Endothelial cell of umbilical vein (primary cell): ENCODE results near the gene IFI27L2. TPM values are rescaled to one million over a fixed set of nuclear protein-coding genes. Genes with fewer than 3 reads are reported as not detected.

Experiments
- BruUV-seq: library from RNA; stranded (reverse); fragments of 400-500 nt; replicated peaks from 2 replicates; lab custom pipeline; 2021; lab: Mats Ljungman, UMichigan
- CTCF ChIA-PET: fragments of 300-600, 350-600 bp; sonication (Branson Sonifier 250); formaldehyde crosslinking; loops from one replicate; lab custom pipeline; 2021; ENCODE audit warnings: antibody characterized with exemption, inconsistent platforms; lab: Charles Lee
- POLR2A ChIA-PET: fragments of 300-600, 350-600 bp; sonication (Branson Sonifier 250); formaldehyde crosslinking; loops from one replicate; lab custom pipeline; 2021; ENCODE audit warnings: antibody characterized with exemption, inconsistent platforms; lab: Charles Lee
- DNase-seq: peaks from one replicate; pipeline ENCODE4 v3.0.0-alpha.2; 2011; ENCODE audit warnings: low read depth, low spot score
- FAIRE-seq: peaks from 2 replicates; lab custom pipeline; 2011; peaks lifted over from hg19 to GRCh38; lab: Jason Lieb, UNC
- H2AFZ ChIP-seq: 2 replicates; pipeline ENCODE4 v1.6.0; 2012; ENCODE audit warnings: low read depth, low read length, control low read depth, inconsistent platforms
- H3K27ac ChIP-seq: 2 replicates; pipeline ENCODE4 v1.5.1; 2011; ENCODE audit warnings: low read depth, mild to moderate bottlenecking, control low read depth, low read length, moderate library complexity; ENCODE audit not compliant: insufficient read depth
- H3K27me3 ChIP-seq, 2 experiments: 2 replicates each; pipeline versions ENCODE4 v1.6.0 to v1.6.1; 2011; ENCODE audit warnings: low read length in 2 of 2, mixed read lengths in 1 of 2; ENCODE audit not compliant: control insufficient read depth in 2 of 2, insufficient read depth in 2 of 2
- H3K36me3 ChIP-seq, 2 experiments: 2 replicates in 1 of 2; 3 replicates in 1 of 2; pipeline ENCODE4 v1.5.1; 2011; ENCODE audit warnings: low read length in 2 of 2, mild to moderate bottlenecking in 1 of 2, moderate library complexity in 1 of 2; ENCODE audit not compliant: control insufficient read depth in 2 of 2, insufficient read depth in 2 of 2; ENCODE audit errors: extremely low read depth in 1 of 2
- H3K4me1 ChIP-seq: 3 replicates; pipeline ENCODE4 v1.5.1; 2011; ENCODE audit warnings: mild to moderate bottlenecking, low read length; ENCODE audit not compliant: control insufficient read depth, insufficient read depth; ENCODE audit errors: extremely low read depth
- H3K4me2 ChIP-seq: 2 replicates; pipeline ENCODE4 v1.6.1; 2011; ENCODE audit warnings: low read length, control low read depth, mixed read lengths; ENCODE audit not compliant: insufficient read depth
- H3K4me3 ChIP-seq, 3 experiments: fragments of 200-600 bp in 1 of 3; sonication (generic), shearing (Covaris generic) in 1 of 3; replicated peaks in 1 of 3; 2 replicates each; pipeline ENCODE4 v1.5.1; 2011 to 2016; ENCODE audit warnings: control low read depth in 3 of 3, low read length in 3 of 3, mild to moderate bottlenecking in 2 of 3, inconsistent platforms in 1 of 3, low read depth in 1 of 3, moderate library complexity in 1 of 3; ENCODE audit not compliant: insufficient read depth in 1 of 3
- H3K79me2 ChIP-seq: 2 replicates; pipeline ENCODE4 v1.6.0; 2012; ENCODE audit warnings: low read length, inconsistent platforms; ENCODE audit not compliant: control insufficient read depth, insufficient read depth
- H3K9ac ChIP-seq: replicated peaks from 2 replicates; pipeline ENCODE3; 2011; ENCODE audit warnings: low read length, control low read depth; ENCODE audit not compliant: insufficient read depth; ENCODE audit errors: extremely low read depth
- H3K9me1 ChIP-seq: replicated peaks from 3 replicates; pipeline ENCODE4 v1.6.0; 2011; ENCODE audit warnings: mild to moderate bottlenecking, low read length; ENCODE audit not compliant: control insufficient read depth, insufficient read depth; ENCODE audit errors: extremely low read depth
- H3K9me3 ChIP-seq: replicated peaks from 2 replicates; pipeline ENCODE4 v1.5.1; 2012; ENCODE audit warnings: low read length, inconsistent platforms; ENCODE audit not compliant: control insufficient read depth, insufficient read depth
- H4K20me1 ChIP-seq: replicated peaks from 2 replicates; pipeline ENCODE3; 2011; ENCODE audit warnings: mild to moderate bottlenecking, low read length; ENCODE audit not compliant: control insufficient read depth, insufficient read depth; ENCODE audit errors: extremely low read depth
- CTCF ChIP-seq, 2 donors: IDR thresholded peaks; 1 replicate in 1 of 2; 2 replicates in 1 of 2; pipeline ENCODE4 v1.5.1; 2011; ENCODE audit warnings: low read length in 2 of 2, mild to moderate bottlenecking in 2 of 2, moderate library complexity in 2 of 2, control low read depth in 1 of 2, inconsistent platforms in 1 of 2, low read depth in 1 of 2; ENCODE audit not compliant: insufficient read depth in 1 of 2; ENCODE audit errors: extremely low read depth in 1 of 2
- FOS ChIP-seq: IDR thresholded peaks from 2 replicates; pipeline ENCODE4 v1.6.1; 2011; ENCODE audit warnings: mild to moderate bottlenecking, low read length, moderate library complexity, borderline replicate concordance; ENCODE audit not compliant: insufficient read depth
- GATA2 ChIP-seq: IDR thresholded peaks from 2 replicates; pipeline ENCODE4 v1.7.0; 2011; ENCODE audit warnings: low read depth, mild to moderate bottlenecking, moderate library complexity, mixed read lengths, low read length; ENCODE audit not compliant: insufficient read length, insufficient read depth
- JUN ChIP-seq: IDR thresholded peaks from 2 replicates; pipeline ENCODE4 v1.6.1; 2011; ENCODE audit warnings: borderline replicate concordance, low read depth; ENCODE audit not compliant: insufficient read length, insufficient read depth
- MAX ChIP-seq: IDR thresholded peaks from 2 replicates; pipeline ENCODE4 v1.6.1; 2011; ENCODE audit not compliant: insufficient read depth, insufficient read length
- MYC ChIP-seq: IDR thresholded peaks from one replicate; pipeline ENCODE4 v1.6.1; 2011; ENCODE audit warnings: mild to moderate bottlenecking, low read depth, low read length
- POLR2AphosphoS5 ChIP-seq: IDR thresholded peaks from 2 replicates; pipeline ENCODE4 v1.6.1; 2012; ENCODE audit warnings: low read depth, mild to moderate bottlenecking, control low read depth, low read length, moderate library complexity; ENCODE audit not compliant: insufficient read depth
- dilution Hi-C: fragments of 300-500 bp; cut with MboI; formaldehyde crosslinking; loops from one replicate; pipeline ENCODE4 v1.15.0; 2019; ENCODE audit warnings: low sequenced_read_pairs; ENCODE audit not compliant: extremely low pct_ligation_motif_present
- intact Hi-C: fragments of 100-400 bp; cut with micrococcal nuclease; formaldehyde crosslinking; loops from one replicate; pipeline ENCODE4 v1.10.0; 2022
- polyA plus RNA-seq, 4 experiments: library from polyadenylated mRNA; depleted of rRNA in 3 of 4; stranded (reverse) in 3 of 4; unstranded in 1 of 4; fragments of >200 nt; gene quantifications; 2 replicates each; pipeline versions ENCODE4 v1.2.1 to v1.2.3, GENCODE V29; 2011 to 2012; ENCODE audit warnings: missing spikeins in 1 of 4
- total RNA-seq: library from RNA; stranded (reverse); gene quantifications from 2 replicates; pipeline ENCODE4 v1.2.3, GENCODE V29; 2021

IFI27L2 gene
- total and polyA plus RNA-seq, 2 donors (not counting 3 experiments of a cell fraction or from before 2014, with no cell fraction given), result 28.7 to 82.9 TPM

GRCh38 chr14:94123868-94124267 lies 5.5 kb downstream of the IFI27L2 start:
- no TSS peak for BruUV-seq
- FAIRE-seq, result no peak
- no peaks in the 10 kb centered on the region for H3K36me3 ChIP-seq
- no peak for DNase-seq
- ChIA-PET CTCF (no interaction called here), POLR2A (no interaction called here)
- TF ChIP-seq JUN, result no peak
- no peak for TF ChIP-seq MYC
- TF ChIP-seq CTCF (IDR thresholded peaks at IDR 0.05; ENCODE audit: extremely low read depth in 1 of 2, insufficient read depth in 1 of 2, low read depth in 1 of 2, low read length in 2 of 2), result no peak
- TF ChIP-seq GATA2, result no peak
- no peak for TF ChIP-seq POLR2AphosphoS5
- no peak for TF ChIP-seq FOS
- no peak for TF ChIP-seq MAX
- H3K9ac ChIP-seq, result no peak overlapping the region
- dilution Hi-C loops, result no loop called here
- H3K9me3 ChIP-seq, result no peaks in the 10 kb centered on the region
- no peaks in the 10 kb centered on the region for H3K27me3 ChIP-seq
- intact Hi-C loops, result no loop called here
- H3K79me2 ChIP-seq, result no peaks in the 10 kb centered on the region
- no peaks in the 10 kb centered on the region for H4K20me1 ChIP-seq
- no peak overlapping the region for H3K27ac ChIP-seq
- no peaks in the 10 kb centered on the region for H3K4me1 ChIP-seq
- no peak overlapping the region for H2AFZ ChIP-seq
- H3K4me2 ChIP-seq, result no peak overlapping the region
- H3K9me1 ChIP-seq, result no peaks in the 10 kb centered on the region
- H3K4me3 ChIP-seq, result no peak overlapping the region
